Activated CD8-positive, alpha-beta memory T cell treated with anti-CD3 and anti-CD28 coated beads, Interleukin-2, amount 50 U/mL, for 1 hour (primary cell): ENCODE data around the gene RGMB.
A peak's percentile ranks its signal among the peaks of the same experiment; 100 is the strongest.
"Not testable (repeated sequence)": the region's sequence is repeated elsewhere in the genome, so short reads cannot be mapped to it uniquely, and the experiment has no call there.

Experiments used
- DNase-seq: peaks from one replicate; pipeline ENCODE4 v3.0.0-alpha.2; 2020; ENCODE audit errors: extremely low read depth

Gene RGMB, protein sequence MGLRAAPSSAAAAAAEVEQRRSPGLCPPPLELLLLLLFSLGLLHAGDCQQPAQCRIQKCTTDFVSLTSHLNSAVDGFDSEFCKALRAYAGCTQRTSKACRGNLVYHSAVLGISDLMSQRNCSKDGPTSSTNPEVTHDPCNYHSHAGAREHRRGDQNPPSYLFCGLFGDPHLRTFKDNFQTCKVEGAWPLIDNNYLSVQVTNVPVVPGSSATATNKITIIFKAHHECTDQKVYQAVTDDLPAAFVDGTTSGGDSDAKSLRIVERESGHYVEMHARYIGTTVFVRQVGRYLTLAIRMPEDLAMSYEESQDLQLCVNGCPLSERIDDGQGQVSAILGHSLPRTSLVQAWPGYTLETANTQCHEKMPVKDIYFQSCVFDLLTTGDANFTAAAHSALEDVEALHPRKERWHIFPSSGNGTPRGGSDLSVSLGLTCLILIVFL

DNA sequence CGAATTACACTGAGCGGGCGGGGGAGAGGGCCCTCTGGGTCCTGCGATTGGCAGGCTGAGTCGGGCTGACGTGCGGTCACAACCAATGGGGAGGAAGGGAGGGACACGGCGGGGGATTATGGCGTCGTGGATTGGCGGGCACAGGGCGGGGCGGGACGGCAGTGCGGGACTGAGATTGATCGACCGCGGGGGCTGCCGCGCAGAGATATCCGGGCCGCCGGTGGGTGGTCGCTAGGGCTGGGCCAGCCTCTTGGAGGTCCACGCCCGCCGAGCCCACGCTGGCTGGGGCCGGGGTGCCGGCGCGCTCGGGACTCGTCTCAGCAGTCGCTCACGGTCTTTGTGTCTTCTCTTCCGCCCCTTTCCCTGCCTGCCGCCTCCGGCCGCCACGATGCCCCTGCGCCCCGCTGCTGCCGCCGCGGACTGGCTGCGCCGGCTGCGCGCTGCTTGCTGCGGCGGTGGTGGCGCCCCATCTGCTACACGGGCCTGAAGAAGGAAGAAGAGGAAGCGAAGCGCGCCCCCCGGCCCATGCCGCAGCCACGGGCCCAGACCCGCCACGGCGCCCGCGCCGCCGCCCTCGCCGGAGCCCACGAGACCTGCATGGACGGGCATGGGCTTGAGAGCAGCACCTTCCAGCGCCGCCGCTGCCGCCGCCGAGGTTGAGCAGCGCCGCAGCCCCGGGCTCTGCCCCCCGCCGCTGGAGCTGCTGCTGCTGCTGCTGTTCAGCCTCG is at the start of gene RGMB:
Gene RGMB (plus strand): TSS at position 200 of the 728 bp plus-strand sequence. CDS start 408 bp downstream, at position 608.
- DNase-seq, result peak; percentile 67

DNA sequence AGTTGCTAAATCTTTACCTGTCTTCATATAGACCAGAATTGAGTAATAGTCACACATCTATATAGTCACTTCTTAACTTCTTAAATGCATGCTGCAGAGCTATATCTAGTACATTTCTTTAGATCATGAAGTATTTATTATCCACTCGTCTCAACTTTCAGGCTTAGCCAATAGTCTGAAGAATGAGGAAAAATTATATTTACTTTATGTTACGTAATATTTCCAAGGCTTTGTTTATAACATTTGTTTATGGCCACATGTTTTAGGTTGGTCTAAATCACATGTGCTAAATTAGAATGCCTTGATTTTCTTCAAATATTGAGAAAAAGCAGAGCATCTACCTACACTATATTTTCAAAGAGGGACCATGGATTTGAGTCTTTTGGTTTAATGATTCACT is 47.2 kb upstream of the RGMB start:
- no peak for DNase-seq

DNA sequence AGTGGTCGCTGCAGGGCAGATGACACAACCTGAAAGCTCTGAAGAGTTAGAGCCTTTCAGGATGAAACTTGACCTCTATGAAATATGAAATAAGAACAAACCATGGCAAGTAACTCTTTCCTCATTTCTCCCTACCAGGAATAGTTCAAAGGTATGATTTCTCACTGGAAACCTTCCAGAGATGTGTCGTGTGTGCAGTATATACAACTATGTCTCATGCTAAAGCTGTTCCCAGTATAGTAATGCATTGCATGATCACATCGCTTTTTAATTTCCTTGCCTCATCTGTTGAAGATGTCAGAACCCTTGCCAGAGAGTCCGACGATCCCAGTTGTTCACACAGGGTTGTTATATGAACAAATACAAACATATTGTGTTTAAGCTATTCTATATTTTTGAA is 45.8 kb upstream of the RGMB start:
- DNase-seq, result no peak

DNA sequence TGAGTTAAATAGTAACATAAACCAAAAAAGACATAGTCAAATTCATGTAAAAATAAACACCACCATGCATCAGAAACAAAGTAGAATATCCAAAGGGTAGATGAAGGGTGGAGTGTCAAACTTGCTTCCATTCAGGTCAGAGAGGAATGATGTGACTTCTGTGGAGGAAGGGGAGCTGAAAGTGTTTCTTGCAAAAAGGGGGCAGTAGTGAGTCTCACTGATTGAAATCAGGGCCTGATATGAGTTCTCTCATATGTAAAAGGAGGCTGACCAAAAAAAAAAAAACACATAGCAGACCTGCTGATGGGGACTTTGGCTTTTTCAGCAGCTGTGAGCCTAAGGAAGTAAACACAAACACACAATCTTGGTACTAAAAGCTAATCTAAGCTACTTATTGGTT is 38.8 kb upstream of the RGMB start:
- no peak for DNase-seq

DNA sequence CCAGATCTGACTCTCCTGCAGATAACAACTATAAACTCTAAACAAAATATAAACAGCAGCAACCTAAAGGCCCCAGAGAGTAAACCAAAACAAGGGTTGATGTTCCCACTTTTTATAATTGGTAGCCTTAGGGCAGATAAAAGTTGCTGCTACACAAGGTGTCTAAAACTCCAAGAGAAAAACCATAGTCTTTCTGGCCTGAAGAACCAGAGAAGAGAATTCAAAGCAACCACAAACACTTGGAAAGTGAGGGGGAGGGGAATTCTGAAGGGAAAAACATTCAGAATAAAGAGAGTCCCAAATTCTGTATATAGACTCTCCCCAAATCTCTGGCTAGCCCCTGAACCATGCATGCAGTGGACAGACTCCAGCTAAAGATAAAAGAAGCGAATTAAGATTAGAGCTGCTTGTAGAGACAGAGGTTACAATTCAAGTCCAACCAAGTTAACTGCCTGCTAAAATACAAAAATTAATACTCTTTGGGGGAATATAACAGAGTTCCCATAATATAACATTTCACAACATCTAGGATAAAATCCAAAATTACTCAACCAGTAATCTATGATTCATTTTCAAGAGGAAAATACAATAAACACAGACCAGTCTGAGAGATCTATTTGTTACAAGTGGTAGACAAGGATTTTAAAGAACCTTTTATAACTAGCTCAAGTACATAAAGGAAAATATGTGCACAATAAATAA is 37.5 kb upstream of the RGMB start:
- DNase-seq, result no peak

DNA sequence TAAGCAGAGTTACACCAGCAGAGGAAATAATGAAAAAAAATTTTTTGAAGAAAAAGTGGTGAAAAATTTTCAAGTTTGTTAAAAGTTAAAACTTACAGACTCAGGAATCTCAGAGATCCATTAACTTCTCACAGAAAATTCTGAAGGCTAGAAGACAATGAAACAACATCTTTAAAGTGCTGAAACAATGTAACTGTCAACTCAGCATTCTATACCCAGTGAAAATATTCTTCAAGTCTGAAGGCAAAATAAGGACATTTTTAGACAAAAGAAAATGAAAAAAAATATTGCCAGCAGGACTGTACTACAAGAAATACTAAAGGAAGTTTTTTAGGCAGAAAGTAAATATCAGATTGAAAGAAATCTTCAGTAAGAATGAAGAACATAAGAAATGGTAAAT is 36.7 kb upstream of the RGMB start:
- no peak for DNase-seq

DNA sequence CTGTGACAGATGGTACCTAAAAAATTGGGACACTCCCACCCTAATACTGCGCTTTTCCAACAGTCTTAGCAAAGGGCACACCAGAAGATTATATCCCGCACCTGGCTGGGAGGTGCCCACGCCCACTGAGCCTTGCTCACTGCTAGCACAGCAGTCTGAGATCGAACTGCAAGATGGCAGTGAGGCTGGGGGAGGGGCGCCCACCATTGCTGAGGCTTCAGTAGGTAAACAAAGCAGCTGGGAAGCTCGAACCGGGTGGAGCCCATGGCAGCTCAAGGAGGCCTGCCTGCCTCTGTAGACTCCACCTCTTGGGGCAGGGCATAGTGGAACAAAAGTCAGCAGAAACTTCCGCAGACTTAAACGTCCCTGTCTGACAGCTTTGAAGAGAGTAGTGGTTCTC is 36.0 kb upstream of the RGMB start:
- not testable (repeated sequence) for DNase-seq

DNA sequence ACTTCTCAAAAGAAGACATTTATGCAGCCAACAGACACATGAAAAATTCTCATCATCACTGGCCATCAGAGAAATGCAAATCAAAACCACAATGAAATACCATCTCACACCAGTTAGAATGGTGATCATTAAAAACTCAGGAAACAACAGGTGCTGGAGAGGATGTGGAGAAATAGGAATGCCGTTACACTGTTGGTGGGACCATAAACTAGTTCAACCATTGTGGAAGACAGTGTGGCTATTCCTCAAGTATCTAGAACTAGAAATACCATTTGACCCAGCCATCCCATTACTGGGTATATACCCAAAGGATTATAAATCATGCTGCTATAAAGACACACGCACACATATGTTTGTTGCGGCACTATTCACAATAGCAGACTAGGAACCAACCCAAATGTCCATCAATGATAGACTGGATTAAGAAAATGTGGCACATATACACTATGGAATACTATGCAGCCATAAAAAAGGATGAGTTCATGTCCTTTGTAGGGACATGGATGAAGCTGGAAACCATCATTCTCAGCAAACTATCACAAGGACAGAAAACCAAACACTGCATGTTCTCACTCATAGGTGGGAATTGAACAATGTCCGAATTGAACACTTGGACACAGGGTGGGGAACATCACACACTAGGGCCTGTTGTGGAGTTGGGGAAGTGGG is 34.8 kb upstream of the RGMB start:
- DNase-seq, result not testable (repeated sequence)

DNA sequence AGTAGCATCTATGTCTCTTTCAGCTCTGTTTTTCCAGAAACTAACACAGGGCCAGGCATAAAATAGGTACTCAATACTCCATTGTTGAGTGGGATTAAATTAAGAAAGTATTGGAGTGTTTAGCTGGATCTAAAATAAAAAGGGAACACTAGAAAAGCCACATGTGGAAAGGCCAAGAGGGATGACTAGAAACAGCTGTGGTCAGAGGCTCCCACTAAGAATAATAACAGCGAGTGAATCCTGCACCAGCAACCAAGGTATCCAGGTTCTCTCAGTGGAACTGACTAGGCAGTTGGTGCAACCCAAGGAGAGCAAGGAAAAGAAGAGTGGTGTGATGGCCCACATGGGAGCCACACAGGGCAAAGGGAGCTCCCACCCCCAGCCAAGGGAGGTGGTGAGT is 31.5 kb upstream of the RGMB start:
- no peak for DNase-seq

DNA sequence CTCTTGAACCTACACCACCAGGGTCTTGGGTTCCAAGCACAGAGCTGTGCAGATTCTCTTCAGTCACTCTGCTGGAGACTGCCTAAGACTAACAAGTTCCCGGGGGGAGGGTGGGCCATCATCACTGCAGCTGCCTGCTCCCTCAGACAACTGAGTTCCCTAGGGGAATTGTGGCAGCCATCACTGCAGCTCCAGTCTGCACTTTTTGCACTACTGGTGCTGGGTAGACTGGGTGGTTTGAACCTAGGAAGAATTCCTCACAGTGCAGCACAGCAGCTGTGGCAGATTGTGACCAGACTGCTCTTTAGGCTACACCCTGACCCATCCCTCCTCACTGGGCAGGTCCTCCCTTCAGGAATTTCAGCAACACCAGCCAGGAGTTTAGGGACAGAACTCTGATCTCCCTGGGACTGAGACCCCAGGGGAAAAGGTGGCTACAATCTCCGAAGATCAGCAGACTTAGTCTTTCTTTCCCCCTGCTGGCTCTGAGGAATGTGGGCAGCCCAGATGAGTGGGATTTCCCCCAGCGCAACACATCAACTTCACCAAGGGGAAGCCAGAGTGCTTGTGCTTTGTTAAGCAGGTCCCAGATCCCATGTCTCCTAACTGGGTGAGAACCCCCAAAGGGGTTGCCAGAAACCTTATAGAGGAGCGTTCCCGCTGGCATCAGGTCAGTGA is 30.9 kb upstream of the RGMB start:
- DNase-seq, result no peak

DNA sequence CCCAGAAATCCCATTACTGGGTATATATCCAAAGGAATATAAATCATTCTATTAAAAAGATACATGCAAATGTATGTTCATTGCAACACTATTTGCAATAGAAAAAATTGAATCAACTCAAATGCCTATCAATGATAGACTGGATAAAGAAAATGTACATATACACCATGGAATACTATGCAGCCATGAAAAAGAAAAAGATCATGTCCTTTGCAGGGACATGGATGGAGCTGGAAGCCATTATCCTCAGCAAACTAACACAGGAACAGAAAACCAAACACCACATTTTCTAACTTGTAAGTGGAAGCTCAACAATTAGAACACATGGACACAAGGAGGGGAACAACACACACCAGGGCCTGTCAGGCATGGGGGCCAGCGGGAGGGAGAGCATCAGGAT is 25.2 kb upstream of the RGMB start:
- DNase-seq, result not testable (repeated sequence)

DNA sequence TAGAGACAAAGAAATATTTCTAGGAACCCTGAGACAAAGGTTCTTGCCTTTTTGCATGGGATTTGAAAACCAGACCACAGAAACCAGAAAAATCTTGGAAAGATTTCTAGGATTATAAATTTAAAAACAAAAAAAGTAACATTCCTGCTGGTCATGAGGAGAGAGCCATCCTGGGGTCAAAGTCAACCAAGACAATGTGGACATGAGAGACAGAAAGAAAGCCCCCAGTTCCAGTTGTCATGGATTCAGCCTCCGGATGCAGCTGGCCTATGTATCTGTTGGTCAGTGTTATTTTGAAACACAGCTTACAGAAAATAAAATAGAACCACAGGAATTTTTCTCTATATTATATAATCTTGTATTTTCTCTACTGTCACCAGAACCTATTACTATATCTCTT is 24.4 kb upstream of the RGMB start:
- DNase-seq, result no peak

DNA sequence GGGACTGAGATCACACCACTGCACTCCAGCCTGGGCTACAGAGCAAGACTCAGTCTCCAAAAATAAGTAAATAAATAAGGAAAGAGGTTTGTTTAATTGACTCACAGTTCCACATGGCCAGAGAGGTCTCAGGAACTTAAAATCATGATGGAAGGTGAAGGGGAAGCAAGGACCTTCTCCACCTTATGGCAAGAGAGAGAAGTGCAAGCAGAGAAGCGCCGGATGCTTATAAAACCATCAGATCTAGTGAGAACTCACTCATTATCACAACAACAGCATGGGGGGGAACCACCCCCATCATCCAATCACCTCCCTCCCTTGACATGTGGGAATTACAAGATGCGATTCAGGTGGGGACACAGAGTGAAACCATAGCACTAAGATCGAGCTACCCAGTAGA is 22.8 kb upstream of the RGMB start:
- no peak for DNase-seq

DNA sequence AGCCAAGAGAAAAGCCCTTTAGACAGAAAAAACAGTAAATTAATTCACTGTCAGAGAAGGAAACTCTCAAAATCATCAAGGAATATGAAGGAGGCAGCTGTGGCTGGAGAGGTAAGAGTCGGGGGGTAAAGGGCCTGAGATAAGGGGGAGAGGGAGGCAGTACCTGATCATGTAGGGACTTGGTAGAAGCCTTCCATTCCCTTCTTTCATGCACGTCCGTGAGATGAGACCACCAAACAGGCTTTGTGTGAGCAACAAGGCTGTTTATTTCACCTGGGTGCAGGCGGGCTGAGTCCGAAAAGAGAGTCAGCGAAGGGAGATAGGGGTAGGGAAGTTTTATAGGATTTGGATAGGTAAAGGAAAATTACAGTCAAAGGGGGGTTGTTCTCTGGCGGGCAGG is 21.1 kb upstream of the RGMB start:
- DNase-seq, result not testable (repeated sequence)

DNA sequence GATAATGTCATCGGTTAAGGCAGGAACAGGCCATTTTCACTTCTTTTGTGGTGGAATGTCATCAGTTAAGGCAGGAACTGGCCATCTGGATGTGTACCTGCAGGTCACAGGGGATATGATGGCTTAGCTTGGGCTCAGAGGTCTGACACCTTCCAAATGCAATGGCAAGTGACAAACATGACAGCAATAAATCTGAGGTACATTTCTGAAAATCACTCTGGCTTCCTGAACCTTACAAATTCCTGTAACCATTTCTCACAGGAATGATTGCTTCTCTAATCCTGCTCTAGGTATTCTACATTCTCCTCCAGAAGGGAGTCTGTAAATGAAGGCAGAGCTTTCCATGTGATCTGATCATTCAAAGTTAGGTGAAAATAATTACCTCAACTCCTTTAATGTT is 20.7 kb upstream of the RGMB start:
- not testable (repeated sequence) for DNase-seq

DNA sequence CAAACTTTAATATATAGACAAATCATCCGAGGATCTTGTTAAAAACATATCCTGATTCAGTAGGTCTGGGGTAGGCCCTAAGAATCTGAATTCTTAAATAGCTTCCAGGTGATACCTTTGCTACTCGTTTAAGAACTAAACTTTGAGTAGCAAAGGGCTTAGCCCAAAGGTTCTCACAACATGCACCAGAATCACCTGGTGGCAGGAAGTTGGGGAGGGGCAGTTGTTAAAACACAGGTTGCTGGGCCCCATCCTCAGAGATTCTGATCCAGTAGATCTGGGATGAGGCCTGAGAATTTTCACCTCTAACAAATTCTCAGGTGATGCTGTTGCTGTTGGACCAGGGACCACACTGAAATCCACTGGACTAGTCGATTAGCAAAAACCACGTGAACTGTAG is 20.0 kb upstream of the RGMB start:
- no peak for DNase-seq

DNA sequence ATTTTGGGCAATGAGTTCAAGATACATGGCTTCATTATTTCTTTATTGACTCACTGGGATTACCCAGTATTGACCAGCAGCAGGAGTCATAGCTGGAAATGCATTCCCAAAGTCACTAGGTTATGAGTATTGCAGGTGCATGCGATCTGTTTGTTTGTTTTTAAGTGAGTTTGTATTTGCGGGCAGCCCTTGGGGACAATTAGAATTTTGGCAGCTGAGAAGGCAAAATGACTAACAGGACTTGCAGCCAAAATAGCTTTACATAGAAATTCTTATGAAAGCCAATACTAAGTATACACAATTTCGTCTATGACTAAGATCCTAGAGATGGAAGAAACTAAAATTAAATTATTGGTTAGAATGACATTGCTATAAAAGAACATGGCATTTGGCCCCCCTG is 18.1 kb upstream of the RGMB start:
- no peak for DNase-seq

DNA sequence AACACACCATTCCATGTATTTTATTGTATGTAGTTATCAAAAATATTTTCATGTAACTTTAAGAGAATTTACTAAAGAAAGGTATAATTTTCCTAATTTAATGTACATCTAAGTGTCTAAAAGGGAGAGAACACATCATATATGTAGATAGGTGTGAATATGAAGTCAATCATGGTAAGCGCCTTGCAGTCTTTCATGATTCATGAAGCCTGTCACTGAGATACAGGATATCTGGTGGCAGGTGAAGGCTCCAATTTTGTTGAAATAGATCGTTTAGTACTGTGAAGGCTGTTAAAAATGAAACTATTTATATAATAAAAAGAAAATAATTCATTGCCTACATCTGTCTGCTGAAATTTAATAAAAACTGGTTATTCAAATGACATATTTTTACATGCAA is 15.5 kb upstream of the RGMB start:
- DNase-seq, result no peak

DNA sequence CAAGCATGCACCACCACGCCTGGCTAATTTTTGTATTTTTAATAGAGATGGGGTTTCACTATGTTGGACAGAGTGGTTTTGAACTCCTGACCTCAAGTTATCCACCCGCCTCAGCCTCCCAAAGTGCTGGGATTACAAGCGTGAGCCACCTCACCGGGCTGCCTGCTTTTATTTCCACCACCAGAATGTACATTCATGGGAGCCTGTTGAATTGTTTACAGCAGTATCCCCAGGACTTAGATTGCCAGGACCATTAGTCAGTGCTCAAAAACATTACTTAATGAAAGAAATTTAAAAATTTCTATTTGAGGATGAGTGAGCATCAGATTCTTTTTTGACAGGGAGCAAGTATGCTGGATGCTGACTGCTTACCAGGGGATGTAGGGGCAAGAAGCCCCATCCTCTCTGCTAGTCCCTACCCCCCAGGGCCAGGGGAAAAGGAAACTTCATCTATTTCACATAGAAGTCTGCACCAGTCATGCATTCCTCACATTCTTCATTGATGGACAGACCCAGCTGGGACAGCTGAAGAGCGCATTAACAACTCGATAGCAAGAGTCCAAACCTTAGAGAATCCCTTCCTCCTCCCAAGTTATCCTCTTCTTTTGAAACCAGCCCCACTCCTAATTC is 10.3 kb upstream of the RGMB start:
- no peak for DNase-seq

DNA sequence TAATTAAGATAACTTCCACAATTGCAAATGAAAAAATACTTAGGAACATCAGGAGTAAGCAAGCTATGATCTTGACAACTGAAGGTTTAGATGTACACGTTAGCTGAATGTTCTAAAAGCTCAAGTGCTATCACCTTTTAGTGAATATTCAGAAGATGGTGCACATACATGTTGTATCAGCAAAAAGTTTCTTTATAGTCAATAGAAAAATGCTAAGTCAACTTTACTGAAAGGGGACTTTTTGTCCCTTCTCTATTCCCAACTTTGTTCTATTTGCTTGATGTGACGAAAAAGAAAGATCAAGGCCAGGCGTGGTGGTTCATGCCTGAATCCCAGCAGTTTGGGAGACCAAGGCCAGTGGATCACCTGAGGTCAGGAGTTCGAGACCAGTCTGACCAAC is 7.6 kb upstream of the RGMB start:
- no peak for DNase-seq

DNA sequence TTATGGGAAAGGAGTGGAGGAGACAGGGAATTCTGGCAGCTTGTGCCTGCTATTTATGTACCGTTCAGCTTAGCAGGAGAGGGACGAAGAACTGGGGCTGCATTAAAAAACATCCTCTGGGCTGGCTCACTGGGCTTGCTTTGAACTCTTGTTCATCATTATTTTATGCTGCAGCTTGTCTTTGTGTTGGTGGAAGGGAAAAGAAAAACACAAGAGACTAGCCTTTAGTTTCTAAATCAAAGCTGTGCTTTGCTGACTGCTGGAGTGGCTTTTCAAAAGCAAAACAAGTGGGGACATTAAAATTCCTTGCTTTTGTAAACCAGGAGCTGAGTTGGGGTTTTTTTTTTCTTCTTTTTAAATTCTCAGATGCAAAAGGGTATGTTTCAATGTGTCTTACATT is 5.9 kb upstream of the RGMB start:
- no peak for DNase-seq
